NCI-H446 (cell line): ENCODE results near the gene AHRR.
"Not testable (repeated sequence)": the region's sequence is repeated elsewhere in the genome, so short reads cannot be mapped to it uniquely, and the experiment has no call there.

Source experiments
- DNase-seq, 2 experiments: peaks; one replicate each; lab custom pipeline; 2025; lab: John Stamatoyannopoulos, UW

Gene AHRR

GRCh38 chr5:306011-306805 is 15.3 kb upstream of the AHRR start:
- no peak for DNase-seq

GRCh38 chr5:307306-307705 is 14.2 kb upstream of the AHRR start:
- no peak for DNase-seq

GRCh38 chr5:307794-308579 is 13.5 kb upstream of the AHRR start:
- no peak for DNase-seq

- DNase-seq: no peak
Measured at GRCh38 chr5:308672-309271, 12.7 kb upstream of the AHRR start.

- DNase-seq: not testable (repeated sequence)
Measured at GRCh38 chr5:309831-310230, 11.7 kb upstream of the AHRR start.

- DNase-seq: no peak
Measured at GRCh38 chr5:310516-310915, 11.0 kb upstream of the AHRR start.

GRCh38 chr5:310941-311434 is 10.5 kb upstream of the AHRR start:
- no peak for DNase-seq

- DNase-seq: no peak
Measured at GRCh38 chr5:311963-312362, 9.6 kb upstream of the AHRR start.

- DNase-seq: no peak
Measured at GRCh38 chr5:312845-313244, 8.7 kb upstream of the AHRR start.

- DNase-seq: no peak
Measured at GRCh38 chr5:313265-313664, 8.2 kb upstream of the AHRR start.

- DNase-seq: no peak
Measured at GRCh38 chr5:313806-314376, 7.6 kb upstream of the AHRR start.

GRCh38 chr5:314676-315487 is 6.6 kb upstream of the AHRR start:
- no peak for DNase-seq

GRCh38 chr5:315488-316209 is 5.9 kb upstream of the AHRR start:
- no peak for DNase-seq

GRCh38 chr5:316210-317085 is 5.1 kb upstream of the AHRR start:
- no peak for DNase-seq

- DNase-seq: peak in 1 of 2 experiments; percentile 64
Measured at GRCh38 chr5:317086-317811, 4.3 kb upstream of the AHRR start.

GRCh38 chr5:318341-318897 is 3.1 kb upstream of the AHRR start:
- no peak for DNase-seq

GRCh38 chr5:318931-319601 is 2.4 kb upstream of the AHRR start:
- no peak for DNase-seq

- DNase-seq: no peak
Measured at GRCh38 chr5:320524-321229, 837 bp upstream of the AHRR start.
